ENCODE measurements around the gene GPA33. TPM values are rescaled to one million over a fixed set of nuclear protein-coding genes. Genes with fewer than 3 reads are reported as not detected.
"Not testable (repeated sequence)": the region's sequence is repeated elsewhere in the genome, so short reads cannot be mapped to it uniquely, and the experiment has no call there.

GPA33 gene
- total and polyA plus RNA-seq, 9 of the 15 experiments (the other 6 are each of a cell fraction or from before 2014, with no cell fraction given) = 0.13 TPM; not detected in 8

DNA sequence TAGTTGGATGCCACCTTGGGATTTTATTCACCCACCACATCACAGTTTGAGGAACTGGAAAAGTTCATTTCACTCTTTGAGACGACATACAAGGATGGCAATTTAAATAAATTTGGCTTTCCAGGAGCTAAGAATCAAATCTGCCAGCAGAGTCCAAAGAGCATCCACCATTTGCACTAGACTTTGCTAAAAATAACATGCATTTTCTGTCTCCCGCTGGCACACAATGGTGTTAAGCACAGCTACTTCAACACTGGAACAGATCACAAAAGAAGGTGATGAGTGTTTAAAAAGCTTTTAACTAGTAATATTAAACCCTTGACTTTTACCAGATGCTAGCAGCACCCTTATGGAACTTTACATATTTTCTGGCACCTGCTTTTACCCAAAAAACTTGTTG, 56.5 kb downstream of the GPA33 start (continued):
- TF ChIP-seq GATA2 (CRISPR knock-in tag; IDR thresholded peaks at IDR 0.05) (no peak), SMARCB1 (IDR thresholded peaks at IDR 0.05; ENCODE audit: insufficient read length, low read depth) (no peak), HIVEP1 (CRISPR knock-in tag; IDR thresholded peaks at IDR 0.05) (no peak), NCOR1 (IDR thresholded peaks at IDR 0.05) (no peak)

DNA sequence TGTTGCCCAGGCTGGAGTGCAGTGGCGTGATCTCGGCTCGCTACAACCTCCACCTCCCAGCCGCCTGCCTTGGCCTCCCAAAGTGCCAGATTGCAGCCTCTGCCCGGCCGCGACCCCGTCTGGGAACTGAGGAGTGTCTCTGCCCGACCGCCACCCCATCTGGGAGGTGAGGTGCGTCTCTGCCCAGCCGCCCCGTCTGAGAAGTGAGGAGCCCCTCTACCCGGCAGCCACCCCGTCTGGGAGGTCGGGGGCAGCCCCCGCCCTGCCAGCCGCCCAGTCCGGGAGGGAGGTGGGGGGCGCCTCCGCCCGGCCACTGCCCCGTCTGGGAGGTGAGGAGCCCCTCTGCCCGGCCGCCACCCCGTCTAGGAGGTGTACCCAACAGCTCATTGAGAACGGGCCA, 60.6 kb downstream of the GPA33 start:
- H2AFZ ChIP-seq (ENCODE audit: low read depth, low read length); ATAC-seq; H3K36me3 ChIP-seq (ENCODE audit: control insufficient read depth, insufficient read depth, low read length); FAIRE-seq; DNase-seq (ENCODE audit: extremely low read depth in 1 of 4, low spot score in 3 of 4); H3K9me1 ChIP-seq (ENCODE audit: control insufficient read depth, insufficient read depth, low read length); H4K20me1 ChIP-seq (replicated peaks; ENCODE audit: control insufficient read depth, insufficient read depth, low read length); H3K27me3 ChIP-seq (ENCODE audit: control insufficient read depth in 2 of 2, insufficient read depth in 2 of 2, low read length in 2 of 2); H3K4me3 ChIP-seq; H3K9me3 ChIP-seq (replicated peaks; ENCODE audit: control insufficient read depth, insufficient read depth, low read depth, low read length); H3K9ac ChIP-seq (ENCODE audit: insufficient read depth in 1 of 2, low read depth in 2 of 2, low read length in 2 of 2); BruUV-seq (replicated peaks); H3K79me2 ChIP-seq (ENCODE audit: control insufficient read depth, insufficient read depth, low read length); H3K27ac ChIP-seq (ENCODE audit: extremely low read depth, low read depth, low read length); CTCF ChIA-PET (ENCODE audit: low intra/inter-chr PET ratio); H3K4me1 ChIP-seq (replicated peaks in 1 of 2; ENCODE audit: control insufficient read depth in 2 of 2, insufficient read depth in 2 of 2, low read length in 2 of 2); in situ Hi-C loops (cut with MboI); intact Hi-C loops (cut with micrococcal nuclease); POLR2A ChIA-PET; H3K4me2 ChIP-seq (ENCODE audit: insufficient read depth, low read length): not testable (repeated sequence)
- 2% methylated on average over 22 of the region's 27 CpGs for WGBS (ENCODE audit: insufficient coverage, low coverage, missing lambda C conversion rate)

DNA sequence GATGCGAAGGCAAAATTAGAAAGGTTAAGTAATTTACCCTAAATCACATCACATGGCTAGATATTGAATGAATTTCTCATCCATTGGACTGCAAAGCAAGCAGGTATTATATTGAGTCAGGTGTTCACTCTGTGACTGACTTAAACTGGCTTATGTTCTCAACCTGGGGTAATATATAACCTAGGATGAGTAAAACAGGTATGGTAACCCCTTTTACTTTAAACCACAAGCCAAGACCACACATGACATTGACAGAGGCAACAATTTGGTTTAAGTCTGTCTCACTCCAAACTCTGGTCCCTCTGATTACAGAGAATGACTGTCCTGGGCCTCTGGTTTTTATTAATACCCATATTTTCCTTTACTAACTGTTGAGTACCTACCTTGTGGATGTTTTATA, 67.8 kb downstream of the GPA33 start:
- Histone ChIP-seq H3K4me2 (ENCODE audit: insufficient read depth, low read length) (no peak overlapping the region), H3K36me3 (ENCODE audit: control insufficient read depth, insufficient read depth, low read length) (no peaks in the 10 kb centered on the region), H3K9me1 (ENCODE audit: control insufficient read depth, insufficient read depth, low read length) (no peaks in the 10 kb centered on the region), H3K9me3 (replicated peaks; ENCODE audit: control insufficient read depth, insufficient read depth, low read depth, low read length) (no peaks in the 10 kb centered on the region), H3K27ac (ENCODE audit: extremely low read depth, low read depth, low read length) (no peak overlapping the region), H3K9ac (ENCODE audit: insufficient read depth in 1 of 2, low read depth in 2 of 2, low read length in 2 of 2) (no peak overlapping the region), H3K4me3 (no peak overlapping the region), H3K79me2 (ENCODE audit: control insufficient read depth, insufficient read depth, low read length) (no peaks in the 10 kb centered on the region), H4K20me1 (replicated peaks; ENCODE audit: control insufficient read depth, insufficient read depth, low read length) (no peaks in the 10 kb centered on the region), H3K4me1 (replicated peaks in 1 of 2; ENCODE audit: control insufficient read depth in 2 of 2, insufficient read depth in 2 of 2, low read length in 2 of 2) (no peaks in the 10 kb centered on the region), H2AFZ (ENCODE audit: low read depth, low read length) (no peak overlapping the region), H3K27me3 (ENCODE audit: control insufficient read depth in 2 of 2, insufficient read depth in 2 of 2, low read length in 2 of 2) (no peaks in the 10 kb centered on the region; a peak in 1 of 5 replicates)
- ATAC-seq = no peak
- intact Hi-C loops (cut with micrococcal nuclease) = no loop called here
- 4% methylated on average over 1 of the region's 1 CpG for WGBS (ENCODE audit: insufficient coverage, low coverage, missing lambda C conversion rate)
- CTCF ChIA-PET (ENCODE audit: low intra/inter-chr PET ratio) = no interaction called here
- POLR2A ChIA-PET = interaction anchor here (0.7 kb wide), 1 partner anchor 31 kb away, joined by 4 read pairs; no protein-coding TSS in a partner anchor
- no peak for DNase-seq (ENCODE audit: extremely low read depth in 1 of 4, low spot score in 3 of 4)
- BruUV-seq (replicated peaks) = no TSS peak
- in situ Hi-C loops (cut with MboI) = no loop called here
- no peak for FAIRE-seq
- TF ChIP-seq SMARCB1 (IDR thresholded peaks at IDR 0.05; ENCODE audit: insufficient read length, low read depth) (no peak), MTF1 (CRISPR knock-in tag; IDR thresholded peaks at IDR 0.05; ENCODE audit: borderline replicate concordance) (no peak), KAT7 (CRISPR knock-in tag; IDR thresholded peaks at IDR 0.05; ENCODE audit: borderline replicate concordance) (no peak), CREB1 (IDR thresholded peaks at IDR 0.05) (no peak), CREB1 (CRISPR knock-in tag; IDR thresholded peaks at IDR 0.05) (no peak), U2AF1 (optimal IDR thresholded peaks at IDR 0.05; ENCODE audit: low read depth, low read length) (no peak), ESRRA (IDR thresholded peaks at IDR 0.05; ENCODE audit: borderline replicate concordance, low read depth) (no peak), NCOR1 (IDR thresholded peaks at IDR 0.05) (no peak), KLF16 (IDR thresholded peaks at IDR 0.05) (no peak), JUNB (CRISPR knock-in tag; conservative IDR thresholded peaks at IDR 0.05) (no peak), KLF6 (CRISPR knock-in tag; IDR thresholded peaks at IDR 0.05; ENCODE audit: borderline replicate concordance) (no peak), SMAD3 (CRISPR knock-in tag; conservative IDR thresholded peaks at IDR 0.05) (no peak), CHD2 (IDR thresholded peaks at IDR 0.05; ENCODE audit: low read depth, low read length) (no peak)
- TF ChIP-seq, protein P1, sequence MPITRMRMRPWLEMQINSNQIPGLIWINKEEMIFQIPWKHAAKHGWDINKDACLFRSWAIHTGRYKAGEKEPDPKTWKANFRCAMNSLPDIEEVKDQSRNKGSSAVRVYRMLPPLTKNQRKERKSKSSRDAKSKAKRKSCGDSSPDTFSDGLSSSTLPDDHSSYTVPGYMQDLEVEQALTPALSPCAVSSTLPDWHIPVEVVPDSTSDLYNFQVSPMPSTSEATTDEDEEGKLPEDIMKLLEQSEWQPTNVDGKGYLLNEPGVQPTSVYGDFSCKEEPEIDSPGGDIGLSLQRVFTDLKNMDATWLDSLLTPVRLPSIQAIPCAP (CRISPR knock-in tag; IDR thresholded peaks at IDR 0.05; ENCODE audit: borderline replicate concordance) = no peak
